DMS153 treated with DMSO at 0.1 percent for 48 hours (cell line): Measurements from ENCODE around the gene TNFRSF17.
A peak's percentile ranks its signal among the peaks of the same experiment; 100 is the strongest.

Experiments
- DNase-seq: peaks from one replicate; lab custom pipeline; 2025; ENCODE audit not compliant: unreplicated experiment; lab: John Stamatoyannopoulos, UW

The TNFRSF17 gene

GRCh38 chr16:12000032-12000431 is 35.0 kb downstream of the TNFRSF17 start:
- no peak for DNase-seq

- DNase-seq: peak; percentile 80
Observed at GRCh38 chr16:12002447-12003006, 37.5 kb downstream of the TNFRSF17 start.

- DNase-seq: no peak
Observed at GRCh38 chr16:12006637-12007036, 41.6 kb downstream of the TNFRSF17 start.

GRCh38 chr16:12009462-12009861 is 44.5 kb downstream of the TNFRSF17 start:
- no peak for DNase-seq

DNA sequence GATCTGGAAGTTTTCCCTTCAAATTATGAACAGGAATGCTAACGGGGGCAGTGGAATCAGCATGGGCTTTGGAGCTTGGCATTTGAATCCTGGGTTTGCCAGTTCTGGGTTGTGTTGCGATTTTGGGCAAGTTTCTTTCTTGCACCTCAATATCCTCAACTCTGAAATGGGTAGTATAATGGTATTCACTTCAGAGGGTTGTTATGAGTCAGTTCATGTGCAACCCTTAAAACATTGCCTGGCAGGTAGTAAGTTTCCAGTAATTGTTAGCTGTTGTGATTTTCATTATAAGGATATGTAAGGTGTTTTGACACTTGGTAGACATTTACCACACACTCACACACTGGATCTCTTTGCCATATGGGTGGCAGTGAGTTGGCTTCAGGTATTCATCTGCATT is 44.9 kb downstream of the TNFRSF17 start:
- DNase-seq: no peak

DNA sequence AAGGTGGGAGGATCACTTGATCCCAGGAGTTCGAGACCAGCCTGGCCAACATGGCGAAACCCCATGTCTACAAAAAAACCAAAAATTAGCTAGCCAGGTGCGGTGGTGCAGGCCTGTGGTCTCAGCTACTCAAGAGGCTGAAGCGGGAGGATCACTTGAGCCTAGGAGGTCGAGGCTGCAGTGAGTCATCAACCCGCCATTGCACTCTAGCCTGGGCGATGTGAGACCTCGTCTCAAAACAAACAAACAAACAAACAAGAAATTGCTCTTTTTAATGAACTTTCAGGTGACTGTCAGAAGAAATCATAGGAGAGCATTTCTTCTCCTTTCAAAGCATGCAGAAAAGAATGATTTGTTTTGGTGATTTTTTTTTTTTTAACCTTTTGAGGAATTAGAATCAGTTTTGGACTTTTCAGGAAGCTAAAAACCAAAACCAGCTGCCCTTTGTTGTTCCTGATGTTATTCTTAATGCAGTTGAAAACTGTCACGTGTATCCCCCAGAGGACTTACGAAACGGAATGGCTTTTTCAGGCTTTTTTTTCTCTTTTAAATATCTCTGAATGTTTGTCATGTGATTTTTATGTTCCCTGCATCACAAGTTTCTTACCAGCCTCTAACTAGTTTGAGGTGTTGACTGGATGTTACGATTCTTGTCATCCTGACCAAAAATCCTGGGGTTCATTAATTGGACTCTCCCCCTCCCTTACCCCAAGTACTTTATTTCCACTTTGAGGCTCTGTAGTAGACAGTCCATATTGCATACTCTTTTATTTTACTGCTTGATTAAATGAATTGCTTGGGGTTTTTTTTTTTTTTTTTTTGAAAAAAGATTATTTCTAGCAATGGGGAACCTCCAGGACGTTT is 45.6 kb downstream of the TNFRSF17 start:
- DNase-seq: no peak

GRCh38 chr16:12011565-12011964 is 46.6 kb downstream of the TNFRSF17 start:
- no peak for DNase-seq

- DNase-seq: no peak
Observed at GRCh38 chr16:12016291-12016947, 51.4 kb downstream of the TNFRSF17 start.

GRCh38 chr16:12017558-12017957 is 52.5 kb downstream of the TNFRSF17 start:
- no peak for DNase-seq
